Midbrain (tissue), 1 donor: ENCODE measurements around the gene S100P.
A peak's percentile ranks its signal among the peaks of the same experiment; 100 is the strongest.
"Not testable (repeated sequence)": the region's sequence is repeated elsewhere in the genome, so short reads cannot be mapped to it uniquely, and the experiment has no call there.

ENCODE experiments used
- DNase-seq: peaks from one replicate; lab custom pipeline; 2025; lab: John Stamatoyannopoulos, UW

The S100P gene

GRCh38 chr4:6724421-6725111 is 30.9 kb downstream of the S100P start:
- peak; percentile 45 for DNase-seq

GRCh38 chr4:6725427-6725961 is 31.8 kb downstream of the S100P start:
- DNase-seq, result not testable (repeated sequence)

GRCh38 chr4:6727081-6727942 is 33.6 kb downstream of the S100P start:
- peak; percentile 90 for DNase-seq

DNA sequence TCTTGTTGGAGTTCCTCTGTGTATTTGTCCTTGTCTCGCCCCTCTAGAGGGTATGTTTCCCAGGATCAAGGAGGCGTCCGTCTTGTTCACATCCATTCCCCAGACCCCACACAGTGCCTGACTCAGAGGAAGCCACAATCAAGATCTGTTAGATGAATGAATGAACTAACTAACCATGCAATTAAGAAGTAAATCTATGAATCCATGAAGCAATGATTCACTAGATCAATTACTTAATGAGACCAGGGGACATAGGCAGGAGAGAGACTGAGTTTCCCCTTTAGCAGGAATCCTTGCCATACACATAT is 34.2 kb downstream of the S100P start:
- DNase-seq, result no peak

GRCh38 chr4:6728320-6729029 is 34.8 kb downstream of the S100P start:
- no peak for DNase-seq

GRCh38 chr4:6730603-6731317 is 37.1 kb downstream of the S100P start:
- DNase-seq, result no peak

- no peak for DNase-seq
These were observed 37.6 kb downstream of the S100P start for GRCh38 chr4:6731318-6731675.

GRCh38 chr4:6731780-6732179 is 38.1 kb downstream of the S100P start:
- DNase-seq, result no peak

DNA sequence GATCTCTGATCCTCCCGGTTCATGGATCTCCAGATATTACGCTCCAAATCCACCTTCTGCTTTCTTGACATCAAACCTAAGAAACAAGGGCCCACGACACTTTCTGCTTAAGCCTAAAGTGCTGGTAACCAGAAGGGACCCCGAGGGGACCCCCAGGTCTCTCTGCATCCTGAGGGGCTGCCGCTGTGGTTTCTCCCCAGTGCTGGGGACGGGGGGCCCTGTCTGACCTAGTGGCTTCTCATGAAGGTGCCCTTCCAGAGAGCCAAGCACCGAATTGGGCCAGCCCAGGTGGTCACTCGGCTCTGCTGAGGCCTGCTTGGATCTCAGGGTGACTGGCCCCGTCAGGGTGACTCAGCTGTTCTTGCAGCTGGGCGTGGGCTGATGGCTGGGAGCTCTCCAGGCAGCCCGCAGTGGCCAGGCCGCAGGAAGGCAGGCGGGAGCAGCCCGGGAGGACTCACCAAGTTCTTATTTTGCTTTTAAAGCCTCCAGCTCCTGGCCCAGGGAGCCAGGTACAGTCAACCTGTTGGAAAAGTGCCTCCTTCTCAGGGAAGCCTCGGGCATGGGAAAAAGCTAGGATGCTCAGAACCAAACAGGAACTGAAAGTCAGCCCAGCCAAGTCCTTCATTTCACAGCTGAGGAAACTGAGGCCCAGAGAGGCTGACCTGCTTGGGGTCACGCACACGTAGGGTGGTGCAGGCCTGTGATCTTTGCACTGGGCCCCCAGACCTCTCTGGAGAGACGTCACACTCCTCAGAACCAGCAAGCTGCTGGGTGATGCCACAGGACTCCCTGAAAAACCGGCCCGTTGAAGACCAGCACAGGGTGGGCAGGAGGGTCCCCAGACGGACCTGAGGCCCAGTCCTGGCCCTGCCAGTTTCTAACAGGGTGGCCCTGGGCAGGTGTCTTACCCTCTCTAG is 39.0 kb downstream of the S100P start:
- peak; percentile 56 for DNase-seq

- no peak for DNase-seq
These were observed 39.9 kb downstream of the S100P start for GRCh38 chr4:6733358-6734164.

- no peak for DNase-seq
These were observed 40.6 kb downstream of the S100P start for GRCh38 chr4:6734165-6734786.

GRCh38 chr4:6739920-6740319 is 46.2 kb downstream of the S100P start:
- no peak for DNase-seq

DNA sequence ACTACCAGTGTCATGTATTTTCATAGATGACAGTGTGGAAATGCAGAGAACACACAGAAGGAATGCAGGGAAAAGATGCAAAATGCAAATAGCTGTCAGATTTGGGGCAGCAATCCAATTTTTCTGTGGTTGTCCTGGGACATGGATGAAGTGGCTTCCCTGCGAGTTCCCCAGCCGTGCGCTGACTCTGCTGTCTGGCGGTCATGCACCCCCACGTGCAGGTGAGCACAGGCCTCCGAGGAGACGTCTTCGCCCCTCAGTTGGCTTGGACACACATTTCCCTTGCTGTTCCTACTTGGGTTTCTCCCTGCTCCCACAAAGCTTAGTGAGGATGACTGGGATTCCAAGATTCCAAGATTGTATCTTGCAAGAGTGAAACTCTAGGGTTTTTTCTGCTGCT is 46.7 kb downstream of the S100P start:
- DNase-seq, result no peak

GRCh38 chr4:6742507-6742906 is 48.8 kb downstream of the S100P start:
- no peak for DNase-seq

GRCh38 chr4:6742989-6743388 is 49.3 kb downstream of the S100P start:
- DNase-seq, result no peak
